ENCODE measurements around the gene LRP1B. TPM values are rescaled to one million over a fixed set of nuclear protein-coding genes. Genes with fewer than 3 reads are reported as not detected.

The LRP1B gene
- polyA plus RNA-seq, 1 donor from 2014 or later = 12.7 TPM

- Histone ChIP-seq H3K27ac (ENCODE audit: low read length) (no peak overlapping the region), H3K4me2 (ENCODE audit: low read length) (no peak overlapping the region), H3K4me3 (ENCODE audit: low read length) (no peak overlapping the region), H3K36me3 (ENCODE audit: insufficient read depth, low read length) (no peaks in the 10 kb centered on the region), H3K79me2 (replicated peaks; ENCODE audit: insufficient read depth, low read length) (no peaks in the 10 kb centered on the region), H2AFZ (ENCODE audit: low read depth, low read length) (no peak overlapping the region), H3F3A (ENCODE audit: insufficient read depth, low read length, poor library complexity, severe bottlenecking) (no peaks in the 10 kb centered on the region), H3K9me2 (ENCODE audit: insufficient read depth, low read length) (no peaks in the 10 kb centered on the region), H3K9ac (ENCODE audit: low read length) (no peak overlapping the region), H3K9me3 (ENCODE audit: low read length) (no peaks in the 10 kb centered on the region), H3K27me3 (ENCODE audit: insufficient read depth, low read depth, low read length) (no peaks in the 10 kb centered on the region), H4K20me1 (ENCODE audit: insufficient read depth) (no peaks in the 10 kb centered on the region)
- TF ChIP-seq EZH2 (IDR thresholded peaks at IDR 0.05; ENCODE audit: borderline replicate concordance, insufficient read depth, low read length, poor library complexity, severe bottlenecking) (no peak), REST (IDR thresholded peaks at IDR 0.05; ENCODE audit: borderline replicate concordance) (no peak), EP300 (conservative IDR thresholded peaks at IDR 0.05; ENCODE audit: poor library complexity, severe bottlenecking) (no peak), POLR2AphosphoS5 (IDR thresholded peaks at IDR 0.05) (no peak), TAF1 (IDR thresholded peaks at IDR 0.05; ENCODE audit: low read depth) (no peak), MXI1 (conservative IDR thresholded peaks at IDR 0.05; ENCODE audit: poor library complexity, severe bottlenecking) (no peak), RAD21 (conservative IDR thresholded peaks at IDR 0.05) (no peak)
- TF ChIP-seq, protein P1, sequence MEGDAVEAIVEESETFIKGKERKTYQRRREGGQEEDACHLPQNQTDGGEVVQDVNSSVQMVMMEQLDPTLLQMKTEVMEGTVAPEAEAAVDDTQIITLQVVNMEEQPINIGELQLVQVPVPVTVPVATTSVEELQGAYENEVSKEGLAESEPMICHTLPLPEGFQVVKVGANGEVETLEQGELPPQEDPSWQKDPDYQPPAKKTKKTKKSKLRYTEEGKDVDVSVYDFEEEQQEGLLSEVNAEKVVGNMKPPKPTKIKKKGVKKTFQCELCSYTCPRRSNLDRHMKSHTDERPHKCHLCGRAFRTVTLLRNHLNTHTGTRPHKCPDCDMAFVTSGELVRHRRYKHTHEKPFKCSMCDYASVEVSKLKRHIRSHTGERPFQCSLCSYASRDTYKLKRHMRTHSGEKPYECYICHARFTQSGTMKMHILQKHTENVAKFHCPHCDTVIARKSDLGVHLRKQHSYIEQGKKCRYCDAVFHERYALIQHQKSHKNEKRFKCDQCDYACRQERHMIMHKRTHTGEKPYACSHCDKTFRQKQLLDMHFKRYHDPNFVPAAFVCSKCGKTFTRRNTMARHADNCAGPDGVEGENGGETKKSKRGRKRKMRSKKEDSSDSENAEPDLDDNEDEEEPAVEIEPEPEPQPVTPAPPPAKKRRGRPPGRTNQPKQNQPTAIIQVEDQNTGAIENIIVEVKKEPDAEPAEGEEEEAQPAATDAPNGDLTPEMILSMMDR (IDR thresholded peaks at IDR 0.05; ENCODE audit: poor library complexity, severe bottlenecking) = no peak
Measured at GRCh38 chr2:142170847-142171246, 40.0 kb upstream of the LRP1B start.

DNA sequence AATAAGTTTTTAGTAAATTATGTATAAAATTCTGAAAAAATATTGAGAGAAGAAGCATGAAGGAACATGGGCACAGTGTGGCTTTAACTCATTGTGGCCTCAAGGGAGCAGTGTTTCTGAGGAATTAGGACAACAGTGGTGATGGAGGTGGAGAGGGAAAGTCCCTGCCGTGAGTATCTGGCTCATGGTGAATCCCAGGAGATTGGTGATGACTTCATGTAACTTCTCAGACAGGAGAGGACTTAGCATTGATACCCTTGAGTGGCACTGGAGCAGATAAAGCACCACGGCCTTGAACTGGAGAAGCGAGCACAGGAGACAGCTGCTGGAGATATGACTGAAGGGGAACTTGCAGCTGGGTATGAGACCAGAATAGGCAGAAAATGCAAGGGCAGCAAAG, 35.0 kb upstream of the LRP1B start:
- TF ChIP-seq POLR2AphosphoS5 (IDR thresholded peaks at IDR 0.05) = no peak
- no peak for TF ChIP-seq TAF1 (IDR thresholded peaks at IDR 0.05; ENCODE audit: low read depth)
- TF ChIP-seq, protein P1 (IDR thresholded peaks at IDR 0.05; ENCODE audit: poor library complexity, severe bottlenecking) = no peak
- no peak for TF ChIP-seq EP300 (conservative IDR thresholded peaks at IDR 0.05; ENCODE audit: poor library complexity, severe bottlenecking)
- no peak for TF ChIP-seq RAD21 (conservative IDR thresholded peaks at IDR 0.05)
- no peak for TF ChIP-seq SMC3 (conservative IDR thresholded peaks at IDR 0.05; ENCODE audit: poor library complexity)
- no peak for TF ChIP-seq REST (IDR thresholded peaks at IDR 0.05; ENCODE audit: borderline replicate concordance)
- TF ChIP-seq EZH2 (IDR thresholded peaks at IDR 0.05; ENCODE audit: borderline replicate concordance, insufficient read depth, low read length, poor library complexity, severe bottlenecking) = no peak
- TF ChIP-seq MXI1 (conservative IDR thresholded peaks at IDR 0.05; ENCODE audit: poor library complexity, severe bottlenecking) = no peak
- peaks cover 5% of the 10 kb centered on the region for H3K9me3 ChIP-seq (ENCODE audit: low read length)
- no peaks in the 10 kb centered on the region for H3K9me2 ChIP-seq (ENCODE audit: insufficient read depth, low read length)
- no peaks in the 10 kb centered on the region for H3K27me3 ChIP-seq (ENCODE audit: insufficient read depth, low read depth, low read length)
- no peaks in the 10 kb centered on the region for H4K20me1 ChIP-seq (ENCODE audit: insufficient read depth)
- H2AFZ ChIP-seq (ENCODE audit: low read depth, low read length) = no peak overlapping the region
- no peaks in the 10 kb centered on the region for H3F3A ChIP-seq (ENCODE audit: insufficient read depth, low read length, poor library complexity, severe bottlenecking)
- H3K4me2 ChIP-seq (ENCODE audit: low read length) = no peak overlapping the region
- no peak overlapping the region for H3K9ac ChIP-seq (ENCODE audit: low read length)
- H3K36me3 ChIP-seq (ENCODE audit: insufficient read depth, low read length) = no peaks in the 10 kb centered on the region
- no peaks in the 10 kb centered on the region for H3K79me2 ChIP-seq (replicated peaks; ENCODE audit: insufficient read depth, low read length)
- no peak overlapping the region for H3K27ac ChIP-seq (ENCODE audit: low read length)
- H3K4me3 ChIP-seq (ENCODE audit: low read length) = no peak overlapping the region

Data from neural cell (in vitro differentiated cells).